ENCODE measurements around the gene MAN2A2.
A peak's percentile ranks its signal among the peaks of the same experiment; 100 is the strongest.

Gene MAN2A2

GRCh38 chr15:90876512-90877170 lies 26.5 kb upstream of the MAN2A2 start:
- H2BK12ac ChIP-seq (ENCODE audit: low read length in 2 of 2) = no peak overlapping the region
- H2AK5ac ChIP-seq (ENCODE audit: low read length, severe bottlenecking) = no peak overlapping the region
- 97% methylated on average over 14 of the region's 15 CpGs for WGBS

DNA sequence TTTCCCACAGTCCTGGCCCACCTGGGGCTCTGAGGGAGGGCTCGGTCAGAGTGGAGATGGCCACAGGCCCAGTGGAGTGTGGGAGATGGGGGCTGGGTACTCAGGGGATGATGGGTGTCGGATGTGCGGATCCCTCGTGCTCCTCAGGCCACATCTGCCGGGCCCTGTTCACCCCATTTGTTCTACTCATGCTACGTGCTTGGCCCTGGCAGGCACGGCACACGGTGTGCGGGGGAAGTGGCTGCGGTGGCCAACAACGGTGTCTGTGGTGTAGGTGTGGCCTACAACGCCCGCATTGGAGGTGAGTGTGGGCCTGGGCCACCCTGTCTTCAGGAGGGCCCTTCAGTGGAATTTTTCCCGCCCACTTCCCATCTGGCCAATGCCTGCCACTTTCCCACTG lies 25.8 kb upstream of the MAN2A2 start:
- Histone ChIP-seq H3K23ac (ENCODE audit: low read length in 2 of 2) (peak overlapping the region in 1 of 2 experiments; percentile 35), H4K91ac (ENCODE audit: low read length) (no peak overlapping the region), H3K4ac (ENCODE audit: low read depth in 1 of 2, low read length in 2 of 2) (no peak overlapping the region), H3K27ac (ENCODE audit: low read length, poor library complexity, severe bottlenecking) (no peak overlapping the region), H3K79me1 (replicated peaks; ENCODE audit: low read length, poor library complexity, severe bottlenecking) (peaks cover 27% of the 10 kb centered on the region), H3K4me2 (ENCODE audit: low read length, poor library complexity, severe bottlenecking) (no peak overlapping the region), H3K4me3 (ENCODE audit: insufficient read depth in 1 of 2, low read depth in 1 of 2, low read length in 2 of 2) (no peak overlapping the region), H3K9me3 (ENCODE audit: control insufficient read depth, low read length) (no peaks in the 10 kb centered on the region), H3K9ac (ENCODE audit: low read length) (no peak overlapping the region), H2BK12ac (ENCODE audit: low read length in 2 of 2) (no peak overlapping the region), H3K4me1 (ENCODE audit: control insufficient read depth, insufficient read depth, low read depth, low read length) (peaks cover 19% of the 10 kb centered on the region), H2BK15ac (ENCODE audit: low read depth, poor library complexity, severe bottlenecking) (no peak overlapping the region), H3K14ac (ENCODE audit: low read length in 2 of 2) (no peak overlapping the region), H2BK5ac (ENCODE audit: low read depth, low read length, poor library complexity, severe bottlenecking) (no peak overlapping the region), H3K27me3 (ENCODE audit: control insufficient read depth in 1 of 2, insufficient read depth in 1 of 2, low read length in 2 of 2) (no peaks in the 10 kb centered on the region), H2AFZ (ENCODE audit: low read depth, low read length) (no peak overlapping the region), H4K8ac (ENCODE audit: low read length) (no peak overlapping the region), H3K36me3 (ENCODE audit: control insufficient read depth in 1 of 2, insufficient read depth in 2 of 2, low read depth in 1 of 2, low read length in 2 of 2) (peaks cover 67 to 73% of the 10 kb centered on the region in 2 experiments), H3K18ac (ENCODE audit: low read depth in 1 of 2, low read length in 2 of 2) (no peak overlapping the region), H2AK5ac (ENCODE audit: low read length, severe bottlenecking) (no peak overlapping the region), H2BK120ac (ENCODE audit: low read depth, low read length) (no peak overlapping the region)
- no peak for DNase-seq
- WGBS = 96% methylated on average over 11 of the region's 14 CpGs

More at GRCh38 chr15:90876512-90877170, 26.5 kb upstream of the MAN2A2 start:
- H3K79me1 ChIP-seq (replicated peaks; ENCODE audit: low read length, poor library complexity, severe bottlenecking) = peaks cover 27% of the 10 kb centered on the region
- H2BK15ac ChIP-seq (ENCODE audit: low read depth, poor library complexity, severe bottlenecking) = no peak overlapping the region
- no peaks in the 10 kb centered on the region for H3K27me3 ChIP-seq (ENCODE audit: control insufficient read depth in 1 of 2, insufficient read depth in 1 of 2, low read length in 2 of 2)
- no peak overlapping the region for H3K23ac ChIP-seq (ENCODE audit: low read length in 2 of 2)
- H2AFZ ChIP-seq (ENCODE audit: low read depth, low read length) = no peak overlapping the region
- no peak overlapping the region for H3K14ac ChIP-seq (ENCODE audit: low read length in 2 of 2)
- H3K9me3 ChIP-seq (ENCODE audit: control insufficient read depth, low read length) = no peaks in the 10 kb centered on the region
- no peak overlapping the region for H2BK5ac ChIP-seq (ENCODE audit: low read depth, low read length, poor library complexity, severe bottlenecking)
- H3K18ac ChIP-seq (ENCODE audit: low read depth in 1 of 2, low read length in 2 of 2) = no peak overlapping the region
- peaks cover 23% of the 10 kb centered on the region for H3K4me1 ChIP-seq (ENCODE audit: control insufficient read depth, insufficient read depth, low read depth, low read length)
- no peak overlapping the region for H3K9ac ChIP-seq (ENCODE audit: low read length)
- H3K4me2 ChIP-seq (ENCODE audit: low read length, poor library complexity, severe bottlenecking) = no peak overlapping the region
- H2BK120ac ChIP-seq (ENCODE audit: low read depth, low read length) = no peak overlapping the region
- H4K91ac ChIP-seq (ENCODE audit: low read length) = no peak overlapping the region
- H3K27ac ChIP-seq (ENCODE audit: low read length, poor library complexity, severe bottlenecking) = no peak overlapping the region
- no peak for DNase-seq
- H4K8ac ChIP-seq (ENCODE audit: low read length) = no peak overlapping the region
- H3K4ac ChIP-seq (ENCODE audit: low read depth in 1 of 2, low read length in 2 of 2) = no peak overlapping the region
- H3K36me3 ChIP-seq (ENCODE audit: control insufficient read depth in 1 of 2, insufficient read depth in 2 of 2, low read depth in 1 of 2, low read length in 2 of 2) = peaks cover 61 to 66% of the 10 kb centered on the region in 2 experiments
- no peak overlapping the region for H3K4me3 ChIP-seq (ENCODE audit: insufficient read depth in 1 of 2, low read depth in 1 of 2, low read length in 2 of 2)

DNA sequence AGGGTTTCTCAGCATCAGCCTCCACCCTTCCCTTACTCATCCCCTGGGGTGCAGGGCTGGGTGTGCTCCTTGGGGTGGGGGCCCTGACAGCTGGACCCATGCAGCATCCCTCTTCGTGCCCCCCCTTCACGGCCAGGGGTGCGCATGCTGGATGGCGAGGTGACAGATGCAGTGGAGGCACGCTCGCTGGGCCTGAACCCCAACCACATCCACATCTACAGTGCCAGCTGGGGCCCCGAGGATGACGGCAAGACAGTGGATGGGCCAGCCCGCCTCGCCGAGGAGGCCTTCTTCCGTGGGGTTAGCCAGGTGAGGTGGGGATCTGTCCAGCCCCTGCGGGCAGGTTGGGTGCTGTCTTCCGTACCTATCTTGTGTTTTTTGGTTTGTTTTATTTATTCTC lies 25.1 kb upstream of the MAN2A2 start:
- Histone ChIP-seq H3K9ac (ENCODE audit: low read length) (no peak overlapping the region), H3K9me3 (ENCODE audit: control insufficient read depth, low read length) (no peaks in the 10 kb centered on the region), H2AFZ (ENCODE audit: low read depth, low read length) (no peak overlapping the region), H3K14ac (ENCODE audit: low read length in 2 of 2) (no peak overlapping the region), H3K4ac (ENCODE audit: low read depth in 1 of 2, low read length in 2 of 2) (no peak overlapping the region), H3K18ac (ENCODE audit: low read depth in 1 of 2, low read length in 2 of 2) (no peak overlapping the region), H3K79me1 (replicated peaks; ENCODE audit: low read length, poor library complexity, severe bottlenecking) (peaks cover 31% of the 10 kb centered on the region), H2AK5ac (ENCODE audit: low read length, severe bottlenecking) (no peak overlapping the region), H3K23ac (ENCODE audit: low read length in 2 of 2) (no peak overlapping the region), H3K27me3 (ENCODE audit: control insufficient read depth in 1 of 2, insufficient read depth in 1 of 2, low read length in 2 of 2) (no peaks in the 10 kb centered on the region), H3K36me3 (ENCODE audit: control insufficient read depth in 1 of 2, insufficient read depth in 2 of 2, low read depth in 1 of 2, low read length in 2 of 2) (peaks cover 74 to 79% of the 10 kb centered on the region in 2 experiments), H4K91ac (ENCODE audit: low read length) (no peak overlapping the region), H4K8ac (ENCODE audit: low read length) (no peak overlapping the region), H3K27ac (ENCODE audit: low read length, poor library complexity, severe bottlenecking) (no peak overlapping the region), H2BK12ac (ENCODE audit: low read length in 2 of 2) (no peak overlapping the region), H2BK120ac (ENCODE audit: low read depth, low read length) (no peak overlapping the region), H2BK15ac (ENCODE audit: low read depth, poor library complexity, severe bottlenecking) (no peak overlapping the region), H3K4me1 (ENCODE audit: control insufficient read depth, insufficient read depth, low read depth, low read length) (peaks cover 14% of the 10 kb centered on the region), H3K4me3 (ENCODE audit: insufficient read depth in 1 of 2, low read depth in 1 of 2, low read length in 2 of 2) (no peak overlapping the region), H3K4me2 (ENCODE audit: low read length, poor library complexity, severe bottlenecking) (no peak overlapping the region), H2BK5ac (ENCODE audit: low read depth, low read length, poor library complexity, severe bottlenecking) (no peak overlapping the region)
- DNase-seq = no peak
- 97% methylated on average over 7 of the region's 14 CpGs for WGBS

DNA sequence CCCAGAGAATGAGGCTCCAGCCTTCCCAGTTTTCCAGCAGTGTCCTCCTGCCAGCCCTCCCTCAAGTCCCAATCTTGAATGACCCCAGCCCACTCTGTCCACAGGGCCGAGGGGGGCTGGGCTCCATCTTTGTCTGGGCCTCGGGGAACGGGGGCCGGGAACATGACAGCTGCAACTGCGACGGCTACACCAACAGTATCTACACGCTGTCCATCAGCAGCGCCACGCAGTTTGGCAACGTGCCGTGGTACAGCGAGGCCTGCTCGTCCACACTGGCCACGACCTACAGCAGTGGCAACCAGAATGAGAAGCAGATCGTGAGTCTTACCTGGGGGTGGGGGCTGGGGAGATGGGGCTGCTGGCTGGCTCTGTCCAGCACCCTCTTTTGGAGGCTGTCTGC lies 24.4 kb upstream of the MAN2A2 start:
- Histone ChIP-seq H2AK5ac (ENCODE audit: low read length, severe bottlenecking) (no peak overlapping the region), H3K14ac (ENCODE audit: low read length in 2 of 2) (no peak overlapping the region), H3K4me1 (ENCODE audit: control insufficient read depth, insufficient read depth, low read depth, low read length) (peaks cover 11% of the 10 kb centered on the region), H3K9me3 (ENCODE audit: control insufficient read depth, low read length) (no peaks in the 10 kb centered on the region), H2BK5ac (ENCODE audit: low read depth, low read length, poor library complexity, severe bottlenecking) (no peak overlapping the region), H3K79me1 (replicated peaks; ENCODE audit: low read length, poor library complexity, severe bottlenecking) (peaks cover 32% of the 10 kb centered on the region), H3K23ac (ENCODE audit: low read length in 2 of 2) (no peak overlapping the region), H3K4me2 (ENCODE audit: low read length, poor library complexity, severe bottlenecking) (no peak overlapping the region), H3K4me3 (ENCODE audit: insufficient read depth in 1 of 2, low read depth in 1 of 2, low read length in 2 of 2) (no peak overlapping the region), H2BK12ac (ENCODE audit: low read length in 2 of 2) (no peak overlapping the region), H2AFZ (ENCODE audit: low read depth, low read length) (no peak overlapping the region), H4K91ac (ENCODE audit: low read length) (no peak overlapping the region), H3K27me3 (ENCODE audit: control insufficient read depth in 1 of 2, insufficient read depth in 1 of 2, low read length in 2 of 2) (no peaks in the 10 kb centered on the region), H3K9ac (ENCODE audit: low read length) (no peak overlapping the region), H2BK120ac (ENCODE audit: low read depth, low read length) (no peak overlapping the region), H2BK15ac (ENCODE audit: low read depth, poor library complexity, severe bottlenecking) (no peak overlapping the region), H3K27ac (ENCODE audit: low read length, poor library complexity, severe bottlenecking) (no peak overlapping the region), H3K18ac (ENCODE audit: low read depth in 1 of 2, low read length in 2 of 2) (no peak overlapping the region), H3K36me3 (ENCODE audit: control insufficient read depth in 1 of 2, insufficient read depth in 2 of 2, low read depth in 1 of 2, low read length in 2 of 2) (peaks cover 74 to 76% of the 10 kb centered on the region in 2 experiments), H3K4ac (ENCODE audit: low read depth in 1 of 2, low read length in 2 of 2) (no peak overlapping the region), H4K8ac (ENCODE audit: low read length) (no peak overlapping the region)
- 97% methylated on average over 15 of the region's 15 CpGs for WGBS
- DNase-seq = no peak

Measured in mesenchymal stem cell (in vitro differentiated cells and primary cell).